ENCODE measurements around the gene C1QTNF8.

DNA sequence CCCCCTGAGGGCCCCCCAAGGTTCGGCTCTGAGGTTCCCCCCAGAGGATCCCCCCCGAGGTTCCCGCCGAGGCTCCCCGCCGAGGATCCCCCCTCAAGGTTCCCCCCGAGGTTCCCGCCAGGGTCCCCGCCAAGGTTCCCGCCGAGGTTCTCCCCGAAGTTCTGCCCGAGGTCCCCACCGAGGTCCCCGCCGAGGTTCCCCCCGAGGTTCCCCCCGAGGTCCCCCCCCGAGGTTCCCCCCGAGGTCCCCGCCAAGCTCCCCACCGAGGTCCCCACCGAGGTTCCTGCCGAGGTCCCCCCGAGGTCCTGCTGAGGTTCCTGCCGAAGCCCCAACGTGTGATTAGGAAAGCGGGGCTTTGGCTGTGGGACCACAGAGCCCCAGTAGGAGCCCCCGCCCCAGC lies 55.7 kb downstream of the C1QTNF8 start:
- TF ChIP-seq EZH2 (IDR thresholded peaks at IDR 0.05), result no peak
- TF ChIP-seq, protein P1, sequence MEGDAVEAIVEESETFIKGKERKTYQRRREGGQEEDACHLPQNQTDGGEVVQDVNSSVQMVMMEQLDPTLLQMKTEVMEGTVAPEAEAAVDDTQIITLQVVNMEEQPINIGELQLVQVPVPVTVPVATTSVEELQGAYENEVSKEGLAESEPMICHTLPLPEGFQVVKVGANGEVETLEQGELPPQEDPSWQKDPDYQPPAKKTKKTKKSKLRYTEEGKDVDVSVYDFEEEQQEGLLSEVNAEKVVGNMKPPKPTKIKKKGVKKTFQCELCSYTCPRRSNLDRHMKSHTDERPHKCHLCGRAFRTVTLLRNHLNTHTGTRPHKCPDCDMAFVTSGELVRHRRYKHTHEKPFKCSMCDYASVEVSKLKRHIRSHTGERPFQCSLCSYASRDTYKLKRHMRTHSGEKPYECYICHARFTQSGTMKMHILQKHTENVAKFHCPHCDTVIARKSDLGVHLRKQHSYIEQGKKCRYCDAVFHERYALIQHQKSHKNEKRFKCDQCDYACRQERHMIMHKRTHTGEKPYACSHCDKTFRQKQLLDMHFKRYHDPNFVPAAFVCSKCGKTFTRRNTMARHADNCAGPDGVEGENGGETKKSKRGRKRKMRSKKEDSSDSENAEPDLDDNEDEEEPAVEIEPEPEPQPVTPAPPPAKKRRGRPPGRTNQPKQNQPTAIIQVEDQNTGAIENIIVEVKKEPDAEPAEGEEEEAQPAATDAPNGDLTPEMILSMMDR (IDR thresholded peaks at IDR 0.05), result no peak

All from neural progenitor cell (in vitro differentiated cells).